Activated CD4-positive, alpha-beta T cell treated with anti-CD3 and anti-CD28 coated beads, Interleukin-2, amount 50 U/mL, for 16 hours (primary cell): ENCODE results near the gene GATA1.
A peak's percentile ranks its signal among the peaks of the same experiment; 100 is the strongest.

ENCODE experiments used
- DNase-seq: peaks from one replicate; pipeline ENCODE4 v3.0.0-alpha.2; 2020

Gene GATA1

DNA sequence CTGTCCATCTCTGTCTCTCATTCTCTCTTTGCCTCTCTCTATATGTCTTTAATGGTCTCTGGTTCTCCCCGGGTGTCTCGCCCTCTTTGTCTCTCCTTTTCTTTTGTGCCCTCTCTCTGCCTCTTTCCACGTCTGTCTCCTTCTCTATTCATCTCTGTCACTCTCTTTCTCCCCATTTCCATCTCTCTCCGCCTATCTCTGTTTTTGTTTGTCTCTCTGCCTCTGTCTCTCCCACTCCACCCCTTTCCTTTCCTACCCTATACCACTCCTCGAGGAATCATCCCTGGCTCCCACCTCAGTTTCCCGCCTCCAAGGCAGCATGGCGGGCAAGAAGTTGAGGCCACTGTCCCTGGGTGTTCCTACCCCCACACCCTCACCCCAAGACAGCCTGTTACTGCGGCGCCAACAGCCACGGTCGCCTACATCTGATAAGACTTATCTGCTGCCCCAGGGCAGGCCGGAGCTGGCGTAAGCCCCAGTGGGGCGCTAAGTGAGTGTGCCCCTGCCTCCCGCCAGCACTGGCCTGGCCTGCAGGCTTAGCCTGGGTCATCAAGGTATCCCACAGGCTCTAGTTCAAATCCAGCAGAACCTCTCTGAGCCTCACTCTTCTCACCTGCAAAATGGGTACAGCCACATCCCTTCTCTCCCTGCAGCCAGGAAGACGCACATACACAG is 713 bp upstream of the GATA1 start:
- no peak for DNase-seq

DNA sequence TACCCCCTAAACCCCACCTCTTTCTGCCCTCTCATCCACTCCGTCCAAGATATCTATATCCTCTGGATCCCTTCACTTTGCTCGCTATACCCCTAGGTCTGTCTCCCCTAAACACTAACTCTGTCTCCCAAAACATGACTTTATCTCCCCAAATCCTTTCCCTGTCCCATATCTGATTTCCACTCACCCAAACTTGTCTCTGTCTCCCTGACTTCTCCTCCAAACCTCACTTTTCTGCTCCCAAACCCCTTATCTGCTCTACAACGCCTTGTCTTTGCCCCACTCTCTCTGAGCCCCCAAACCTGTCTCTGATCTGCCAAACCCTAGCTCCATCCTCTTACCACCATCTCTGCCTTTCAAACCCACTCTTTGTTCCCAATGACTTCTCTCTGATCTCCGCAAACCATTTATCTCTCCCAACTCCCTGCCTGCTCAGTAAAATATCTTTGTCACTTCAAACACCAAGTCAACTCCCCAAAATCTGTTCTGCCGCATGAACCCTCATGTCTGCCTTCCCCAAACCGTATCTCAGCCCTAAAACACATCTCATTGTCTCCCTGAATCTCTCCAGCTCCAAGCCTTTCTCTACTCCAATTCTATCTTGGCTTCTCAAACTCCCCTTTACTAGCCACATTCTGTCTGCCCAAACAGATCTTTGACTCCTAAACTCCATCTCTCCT is 575 bp downstream of the GATA1 start:
- no peak for DNase-seq

DNA sequence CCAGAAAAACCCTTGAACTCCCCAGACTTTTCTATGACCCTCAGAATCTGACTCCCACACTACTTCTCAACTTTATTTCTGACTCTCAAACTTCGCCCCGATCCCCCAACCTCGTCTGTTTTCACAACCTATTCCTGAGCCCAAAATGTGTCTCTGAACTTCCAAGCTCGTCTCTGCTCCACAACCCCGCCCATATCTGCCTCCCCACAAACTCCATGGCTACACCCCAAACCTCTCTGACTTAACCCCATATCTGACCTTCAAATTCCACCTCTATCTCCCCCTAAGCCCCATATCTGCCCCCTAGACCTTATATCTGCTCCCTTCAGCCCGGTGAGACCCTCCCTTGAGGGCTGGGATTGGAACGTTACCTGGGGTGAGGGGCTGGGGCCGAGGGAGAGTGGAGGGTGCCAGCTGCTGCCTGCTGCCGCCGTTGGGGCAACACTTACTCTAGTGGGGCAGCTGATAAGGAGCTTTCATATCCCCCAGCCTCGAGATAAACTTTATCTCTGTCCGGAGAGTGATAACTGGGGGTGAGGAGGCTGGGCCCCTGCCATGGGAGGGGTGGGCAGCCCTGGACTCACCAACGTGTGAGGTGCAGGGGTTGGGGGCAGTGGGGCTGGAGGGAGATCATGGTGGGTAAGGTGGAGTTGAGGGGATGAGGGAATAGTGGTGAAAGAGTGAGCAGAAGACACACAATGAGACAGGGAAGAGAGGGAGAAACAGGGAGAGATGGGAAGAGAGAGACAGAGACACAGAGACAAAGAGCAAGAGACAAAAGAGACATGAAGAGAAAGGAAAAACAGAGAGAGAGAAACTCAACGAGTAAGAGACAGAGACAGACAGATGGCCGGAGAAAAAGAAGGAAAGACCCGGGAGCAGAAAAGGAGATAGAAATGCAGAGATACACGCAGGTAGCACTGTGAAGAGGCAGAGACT is 1.4 kb downstream of the GATA1 start:
- no peak for DNase-seq

DNA sequence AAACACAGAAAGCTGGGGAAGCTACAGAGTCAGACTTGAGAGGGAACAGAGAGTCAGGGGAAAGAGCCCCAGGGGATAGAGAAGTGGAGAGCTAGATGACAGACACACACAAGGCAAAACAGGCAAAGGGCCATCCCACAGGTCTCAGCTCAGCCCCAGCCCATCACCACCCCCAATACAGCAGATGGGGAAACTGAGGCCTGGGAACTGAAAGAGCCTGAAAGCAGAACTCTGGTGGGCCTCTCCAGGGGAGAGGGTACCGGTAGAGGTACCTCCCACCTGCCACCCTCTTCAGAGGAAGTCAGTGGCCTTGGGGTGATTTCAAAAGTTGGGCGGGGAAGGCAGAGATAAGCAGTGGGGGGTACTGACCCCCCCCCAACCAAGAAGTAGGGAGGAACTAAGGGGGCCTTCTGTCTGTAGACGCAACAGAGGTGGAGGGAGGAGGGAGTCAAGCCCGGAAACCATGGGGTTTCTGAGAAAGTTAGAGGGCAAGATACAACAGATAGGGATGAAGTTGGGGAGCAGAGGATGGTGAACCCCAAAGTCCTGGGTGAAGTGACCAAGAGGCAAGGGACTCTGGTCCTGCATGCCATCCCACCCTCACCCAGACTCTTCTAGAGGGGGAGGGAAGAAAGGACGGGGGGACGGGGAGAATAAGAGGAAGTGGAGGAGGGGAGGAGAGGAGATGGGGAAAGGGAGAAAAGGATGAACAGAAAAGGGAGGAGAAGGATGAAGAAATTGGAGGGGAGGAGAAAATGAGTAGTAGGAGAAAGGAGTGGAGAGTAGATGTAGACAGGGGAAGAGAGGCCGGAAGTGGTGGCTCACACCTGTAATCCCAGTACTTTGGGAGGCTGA is 3.2 kb downstream of the GATA1 start:
- DNase-seq, result no peak

DNA sequence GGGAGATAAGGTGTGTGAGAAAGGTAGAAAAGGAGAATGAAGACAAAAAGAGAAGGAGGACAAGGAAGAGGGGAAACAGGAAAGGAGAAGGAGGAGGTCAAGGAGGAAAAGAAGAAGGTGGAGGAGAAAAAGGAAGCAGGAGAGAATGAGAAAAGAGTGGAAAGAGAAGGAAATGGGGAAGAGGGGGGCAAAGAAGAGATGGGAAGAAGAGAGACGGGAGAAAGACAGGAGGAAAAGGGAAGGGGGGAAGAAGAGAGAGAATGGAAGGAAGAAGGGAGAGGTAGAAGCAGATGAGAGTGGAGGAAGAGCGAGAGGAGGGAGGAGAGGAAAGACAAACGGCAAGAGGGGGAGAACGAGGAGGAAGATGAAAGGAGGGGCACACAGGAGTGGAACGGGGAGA is 4.1 kb downstream of the GATA1 start:
- no peak for DNase-seq

DNA sequence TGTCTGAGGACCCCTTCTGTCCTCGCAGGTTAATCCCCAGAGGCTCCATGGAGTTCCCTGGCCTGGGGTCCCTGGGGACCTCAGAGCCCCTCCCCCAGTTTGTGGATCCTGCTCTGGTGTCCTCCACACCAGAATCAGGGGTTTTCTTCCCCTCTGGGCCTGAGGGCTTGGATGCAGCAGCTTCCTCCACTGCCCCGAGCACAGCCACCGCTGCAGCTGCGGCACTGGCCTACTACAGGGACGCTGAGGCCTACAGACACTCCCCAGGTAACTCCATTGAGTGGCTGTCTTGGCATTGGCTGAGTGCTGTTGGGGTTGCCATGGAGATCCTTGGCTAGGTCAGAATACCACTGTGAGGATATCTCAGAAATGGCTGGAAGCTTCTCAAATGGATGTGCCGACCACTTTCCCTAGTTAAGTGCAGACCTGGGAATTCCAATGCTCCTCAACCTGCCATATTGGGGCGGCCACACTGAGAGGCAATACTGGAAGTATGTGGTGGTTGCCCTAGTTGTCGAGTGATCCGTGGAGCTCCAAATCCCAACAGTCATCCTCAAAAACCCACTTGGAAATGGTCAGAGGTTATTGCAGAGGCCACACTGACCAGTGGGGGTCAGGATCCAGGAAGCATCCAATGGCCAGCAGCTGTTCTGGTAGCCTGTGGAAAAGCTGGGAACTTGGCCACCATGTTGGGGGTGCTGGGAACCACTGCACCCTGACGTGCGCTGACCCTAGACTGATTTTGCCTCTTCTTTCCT is 4.9 kb downstream of the GATA1 start:
- no peak for DNase-seq

DNA sequence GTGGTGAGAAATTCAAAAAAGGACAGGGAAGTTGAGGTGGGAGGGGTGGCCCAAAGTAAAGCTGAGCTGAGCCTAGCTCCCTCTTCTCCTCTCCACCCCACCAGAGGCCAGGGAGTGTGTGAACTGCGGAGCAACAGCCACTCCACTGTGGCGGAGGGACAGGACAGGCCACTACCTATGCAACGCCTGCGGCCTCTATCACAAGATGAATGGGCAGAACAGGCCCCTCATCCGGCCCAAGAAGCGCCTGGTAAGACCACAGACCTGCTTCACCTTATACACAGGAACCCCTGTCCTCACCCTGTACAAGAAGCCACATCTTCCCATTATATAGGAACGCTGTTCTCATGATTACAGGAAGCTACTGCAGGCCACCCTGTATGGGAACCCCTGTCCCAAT is 5.8 kb downstream of the GATA1 start:
- DNase-seq, result no peak

DNA sequence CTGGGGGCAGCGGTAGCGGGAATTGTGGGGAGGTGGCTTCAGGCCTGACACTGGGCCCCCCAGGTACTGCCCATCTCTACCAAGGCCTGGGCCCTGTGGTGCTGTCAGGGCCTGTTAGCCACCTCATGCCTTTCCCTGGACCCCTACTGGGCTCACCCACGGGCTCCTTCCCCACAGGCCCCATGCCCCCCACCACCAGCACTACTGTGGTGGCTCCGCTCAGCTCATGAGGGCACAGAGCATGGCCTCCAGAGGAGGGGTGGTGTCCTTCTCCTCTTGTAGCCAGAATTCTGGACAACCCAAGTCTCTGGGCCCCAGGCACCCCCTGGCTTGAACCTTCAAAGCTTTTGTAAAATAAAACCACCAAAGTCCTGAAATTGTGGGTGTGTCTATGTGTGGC is 7.5 kb downstream of the GATA1 start:
- DNase-seq, result no peak

DNA sequence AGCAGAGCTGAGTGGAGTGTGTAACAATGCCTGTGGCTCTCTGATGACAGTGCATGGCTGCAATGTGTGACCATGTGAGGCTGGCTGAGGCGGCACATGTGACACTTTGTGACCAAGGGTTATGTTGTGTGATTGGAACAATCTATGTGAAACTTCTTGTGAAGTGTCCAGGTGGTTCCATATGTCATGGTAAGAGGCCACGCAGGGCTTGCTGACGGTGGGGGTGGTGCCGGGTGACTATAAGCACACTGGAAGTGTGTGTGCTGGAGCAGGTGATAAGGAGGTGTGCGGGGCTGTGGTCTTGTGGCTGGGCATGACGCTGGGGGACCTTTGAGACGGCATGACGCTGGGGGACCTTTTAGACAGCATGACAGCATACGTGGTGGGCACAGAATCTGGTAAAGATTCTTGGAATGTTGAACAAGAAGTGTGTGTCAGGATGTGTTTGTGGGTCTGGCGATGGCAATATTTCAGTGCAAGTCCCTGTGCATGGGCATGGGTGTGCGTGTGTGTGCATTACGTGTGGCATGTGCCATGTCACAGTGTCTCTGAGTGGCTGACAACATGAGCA is 8.0 kb downstream of the GATA1 start:
- no peak for DNase-seq

DNA sequence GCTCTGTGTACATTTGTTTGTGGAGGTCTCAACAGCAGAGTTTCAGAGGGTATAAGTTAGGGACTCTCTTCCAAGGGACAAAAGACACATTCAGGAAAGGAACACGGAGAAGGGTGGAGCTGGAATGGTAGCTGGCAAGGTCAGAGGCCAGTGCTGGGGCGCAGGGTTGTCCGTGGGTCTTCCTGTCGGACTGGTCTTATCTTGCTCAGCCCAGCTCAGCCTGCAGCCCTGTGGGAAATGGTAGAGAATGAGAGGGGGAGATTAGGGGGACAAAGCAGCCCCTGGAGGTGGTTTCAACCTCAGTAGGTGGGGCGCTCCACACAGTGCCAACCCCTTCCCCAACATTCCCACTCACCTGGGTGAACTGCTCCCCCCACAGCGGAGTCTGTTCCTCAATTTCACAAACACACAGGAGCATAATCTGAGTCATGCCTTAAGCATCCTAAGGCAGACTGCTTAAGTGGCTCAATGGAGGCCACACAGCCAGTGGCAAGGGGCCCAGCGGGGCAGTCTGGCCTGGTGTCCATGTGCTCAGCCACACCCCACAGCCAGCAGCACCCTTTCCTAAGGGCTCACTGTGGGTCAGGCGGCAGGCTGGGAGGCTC is 8.6 kb downstream of the GATA1 start:
- no peak for DNase-seq

DNA sequence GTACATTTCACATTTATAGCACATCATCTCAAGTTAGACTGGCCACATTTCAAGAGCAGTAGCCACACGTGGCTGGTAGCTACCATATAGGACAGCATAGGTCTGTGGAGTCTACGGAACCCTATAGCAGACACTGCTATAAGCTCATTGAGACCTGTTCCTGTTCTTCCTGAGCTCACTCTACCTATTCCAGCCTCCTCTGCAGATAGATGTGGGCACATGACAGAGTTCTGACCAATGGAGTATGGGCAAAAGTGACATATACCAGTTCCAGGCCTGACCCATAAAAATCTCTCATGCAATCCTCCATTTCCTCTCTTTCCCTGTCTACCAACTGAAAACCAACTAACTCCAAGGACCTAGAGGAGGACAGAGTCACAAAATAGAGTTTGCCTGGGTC is 11.9 kb downstream of the GATA1 start:
- DNase-seq, result no peak

DNA sequence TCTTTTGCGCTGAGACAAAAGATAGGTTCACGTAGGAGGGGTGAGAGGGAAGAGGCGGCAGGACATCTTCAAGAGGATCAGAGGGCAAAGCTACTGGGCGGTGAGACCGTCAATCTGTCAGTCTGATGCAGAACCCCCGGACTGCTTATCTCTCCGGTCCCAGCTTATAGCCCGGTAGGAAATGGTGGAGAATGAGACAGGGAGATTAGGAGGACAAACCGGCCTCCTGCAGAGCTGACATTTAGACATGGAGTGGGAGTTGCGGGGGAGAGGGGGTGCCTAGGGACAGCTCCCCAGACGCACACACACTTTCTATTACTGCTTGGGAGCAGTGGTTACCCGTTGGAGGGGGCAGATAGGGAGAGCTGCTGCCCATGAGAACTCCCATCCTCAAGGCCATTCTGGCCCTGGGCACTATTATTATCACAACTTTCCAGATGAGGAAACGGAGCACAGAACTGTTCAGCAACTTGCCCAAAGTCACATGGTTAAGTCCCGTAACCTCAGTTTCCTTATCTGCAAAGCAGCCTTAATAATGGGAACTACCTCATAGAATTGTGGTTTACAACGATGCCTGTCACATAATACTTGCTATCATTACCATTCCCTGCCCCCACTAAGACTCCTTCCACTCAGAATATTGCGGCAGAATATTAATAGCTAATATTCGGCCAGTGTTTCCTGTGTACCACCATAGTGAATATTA is 14.3 kb downstream of the GATA1 start:
- no peak for DNase-seq

DNA sequence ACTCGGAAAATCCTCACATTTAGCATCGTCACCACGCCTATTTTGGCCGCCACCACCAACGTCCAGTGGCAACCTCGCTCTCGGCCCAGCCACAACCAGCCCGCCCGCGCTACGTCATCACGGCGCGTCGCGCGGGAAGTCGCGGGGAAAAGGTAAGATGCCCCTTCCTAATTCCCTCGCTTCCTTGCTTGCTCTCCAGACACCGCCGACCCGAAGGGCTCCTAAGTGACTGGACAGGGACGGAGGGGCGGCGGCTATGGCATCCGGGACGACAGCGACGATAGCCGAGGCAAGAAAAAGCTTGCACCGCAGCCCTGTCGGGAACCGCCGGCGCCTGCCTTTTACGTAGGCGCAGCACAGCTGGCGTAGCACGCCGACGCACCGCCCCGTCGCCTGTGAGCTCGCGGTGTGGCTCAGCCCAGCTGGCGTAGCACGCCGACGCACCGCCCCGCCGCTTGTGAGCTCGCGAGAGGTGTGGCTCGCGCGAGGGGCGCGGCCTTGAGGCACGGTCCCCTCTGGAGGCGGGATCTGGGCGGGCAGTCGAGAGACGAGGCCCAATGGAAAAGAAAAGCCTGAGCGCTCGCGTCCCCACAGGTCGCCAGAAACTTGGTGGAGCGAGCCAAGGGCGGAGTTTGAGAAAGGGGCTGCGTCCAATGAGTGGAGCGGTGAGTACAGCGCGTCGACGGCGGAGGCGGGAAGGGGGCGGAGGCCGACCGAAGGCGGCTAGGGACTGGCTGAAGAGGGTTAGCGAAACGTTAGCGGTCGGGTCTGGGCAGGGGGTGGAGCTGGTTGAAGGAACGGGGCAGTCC is 15.1 kb downstream of the GATA1 start, which contains the start of gene HDAC6:
Gene HDAC6, plus strand, starts transcription at position 788 of the 809 bp plus-strand sequence. CDS start 626 bp downstream, outside the sequence.
- peak; percentile 96 for DNase-seq

DNA sequence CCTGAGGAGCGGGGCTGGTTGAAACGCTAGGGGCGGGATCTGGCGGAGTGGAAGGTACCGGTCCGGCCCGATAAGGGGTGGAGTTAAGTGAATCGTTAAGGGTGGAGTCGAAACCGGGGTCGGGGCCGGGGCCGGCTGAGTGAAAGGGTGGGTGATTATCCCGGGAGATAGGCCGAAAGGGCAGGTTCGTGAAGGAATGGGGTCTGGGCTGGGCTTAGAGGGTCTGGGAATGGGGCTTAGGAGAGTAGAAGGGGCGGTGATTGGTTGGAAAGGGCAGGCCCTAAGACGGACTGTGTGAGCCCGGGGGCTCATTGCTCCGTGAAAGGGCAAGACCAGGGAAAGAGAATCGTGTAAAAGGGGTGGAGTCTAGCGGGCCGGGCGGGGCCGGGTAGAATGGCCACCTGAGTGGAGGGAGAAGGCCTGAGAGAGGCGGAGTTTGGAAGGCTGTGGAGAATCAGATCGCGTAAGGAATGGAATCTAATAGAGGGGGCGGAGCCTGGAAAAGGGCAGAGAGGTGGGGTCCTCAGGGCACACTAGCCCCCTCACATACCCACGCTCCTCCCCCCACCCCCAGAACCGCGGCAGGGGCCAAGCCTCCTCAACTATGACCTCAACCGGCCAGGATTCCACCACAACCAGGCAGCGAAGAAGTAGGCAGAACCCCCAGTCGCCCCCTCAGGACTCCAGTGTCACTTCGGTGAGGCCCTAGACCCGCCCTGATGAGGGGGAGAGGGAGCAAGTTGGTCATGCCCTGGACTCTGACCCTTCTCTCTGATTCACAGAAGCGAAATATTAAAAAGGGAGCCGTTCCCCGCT is 15.9 kb downstream of the GATA1 start:
- DNase-seq, result peak; percentile 82

DNA sequence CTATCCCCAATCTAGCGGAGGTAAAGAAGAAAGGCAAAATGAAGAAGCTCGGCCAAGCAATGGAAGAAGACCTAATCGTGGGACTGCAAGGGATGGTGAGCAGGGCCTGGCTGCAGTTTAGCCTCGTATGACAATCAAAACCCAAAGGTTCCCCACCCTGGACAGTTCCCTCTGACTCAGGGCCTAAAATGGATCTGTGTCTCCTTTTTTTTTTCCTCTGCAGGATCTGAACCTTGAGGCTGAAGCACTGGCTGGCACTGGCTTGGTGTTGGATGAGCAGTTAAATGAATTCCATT is 16.5 kb downstream of the GATA1 start:
- no peak for DNase-seq

DNA sequence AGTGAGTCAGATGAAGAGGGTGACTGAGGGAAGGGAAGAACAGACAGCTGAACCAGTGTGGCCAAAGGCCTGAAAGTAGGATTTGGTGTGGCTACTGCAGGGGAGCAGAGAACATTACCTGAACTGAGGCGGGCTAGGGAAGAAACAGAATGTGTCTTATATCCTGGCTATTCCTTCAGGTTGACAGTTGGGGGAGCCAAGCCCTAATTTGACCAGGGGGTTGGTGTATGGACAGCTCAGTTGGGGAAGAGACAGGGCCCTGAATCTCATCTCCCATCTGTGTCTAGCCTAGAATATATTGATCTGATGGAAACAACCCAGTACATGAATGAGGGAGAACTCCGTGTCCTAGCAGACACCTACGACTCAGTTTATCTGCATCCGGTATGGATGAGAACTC is 19.7 kb downstream of the GATA1 start:
- DNase-seq, result no peak

DNA sequence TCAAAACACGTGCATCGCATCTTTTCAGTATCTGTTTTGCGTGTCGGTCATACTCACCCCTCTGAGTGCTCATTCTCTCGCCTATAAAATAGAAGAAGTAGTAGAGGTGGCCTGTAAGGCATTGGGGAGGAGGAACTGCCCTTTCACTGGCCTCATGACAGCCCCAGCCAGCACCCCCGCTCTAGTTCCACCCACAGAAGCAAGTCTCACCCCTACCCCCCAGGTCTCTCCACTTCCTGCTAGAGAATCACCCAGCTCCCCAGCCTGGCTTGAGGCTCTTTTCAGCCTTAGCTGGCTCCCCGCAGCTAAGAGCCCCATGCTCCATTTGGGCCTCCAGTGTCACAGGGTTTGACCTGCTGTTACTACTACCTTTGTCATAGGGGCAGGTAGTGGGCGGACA is 27.3 kb downstream of the GATA1 start:
- no peak for DNase-seq

DNA sequence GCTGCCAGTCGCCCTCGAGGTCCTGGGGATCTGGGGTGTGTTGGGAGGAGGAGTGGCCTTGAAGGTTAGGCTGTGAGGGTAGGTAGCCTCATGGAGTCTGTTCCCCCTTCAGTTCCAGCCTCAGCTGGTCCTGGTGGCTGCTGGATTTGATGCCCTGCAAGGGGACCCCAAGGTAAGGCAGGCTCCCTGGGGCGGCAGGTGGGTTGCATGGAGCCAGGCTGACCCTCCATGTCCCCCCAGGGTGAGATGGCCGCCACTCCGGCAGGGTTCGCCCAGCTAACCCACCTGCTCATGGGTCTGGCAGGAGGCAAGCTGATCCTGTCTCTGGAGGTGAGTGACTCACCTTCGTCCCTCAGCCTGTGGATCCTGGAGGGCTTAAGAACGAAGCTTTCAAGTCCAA is 28.3 kb downstream of the GATA1 start:
- no peak for DNase-seq

DNA sequence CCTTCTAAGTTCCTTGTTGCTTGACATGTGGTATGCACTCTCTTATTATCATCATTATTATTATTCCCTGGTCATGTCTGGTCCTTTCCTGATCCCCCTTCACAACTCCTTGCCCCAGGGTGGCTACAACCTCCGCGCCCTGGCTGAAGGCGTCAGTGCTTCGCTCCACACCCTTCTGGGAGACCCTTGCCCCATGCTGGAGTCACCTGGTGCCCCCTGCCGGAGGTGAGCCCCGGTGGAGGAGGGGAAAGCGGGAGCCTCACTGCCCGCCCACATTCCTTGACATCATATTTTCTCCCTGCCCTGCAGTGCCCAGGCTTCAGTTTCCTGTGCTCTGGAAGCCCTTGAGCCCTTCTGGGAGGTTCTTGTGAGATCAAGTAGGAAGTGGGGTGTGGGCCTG is 28.9 kb downstream of the GATA1 start:
- DNase-seq, result no peak
